ENCODE measurements around the gene SLC35D1.
A peak's percentile ranks its signal among the peaks of the same experiment; 100 is the strongest.

SLC35D1 gene

GRCh38 chr1:66993076-66993475 lies 60.9 kb downstream of the SLC35D1 start:
- Histone ChIP-seq H3K36me3 (peaks cover 34% of the 10 kb centered on the region), H3K27ac (no peak overlapping the region), H3K4me1 (ENCODE audit: control insufficient read depth in 1 of 2, insufficient read depth in 1 of 2, low read depth in 1 of 2, low read length in 1 of 2) (peaks cover 3 to 7% of the 10 kb centered on the region in 2 experiments), H3K4me3 (ENCODE audit: low read depth in 1 of 2, low read length in 1 of 2) (no peak overlapping the region), H3K27me3 (no peaks in the 10 kb centered on the region), H3K9me3 (no peaks in the 10 kb centered on the region)
- no peak for TF ChIP-seq CTCF (IDR thresholded peaks at IDR 0.05)

GRCh38 chr1:66985835-66986234 lies 68.1 kb downstream of the SLC35D1 start:
- Histone ChIP-seq H3K27ac (no peak overlapping the region), H3K9me3 (no peaks in the 10 kb centered on the region), H3K4me3 (ENCODE audit: low read depth in 1 of 2, low read length in 1 of 2) (no peak overlapping the region), H3K27me3 (no peaks in the 10 kb centered on the region), H3K4me1 (ENCODE audit: control insufficient read depth in 1 of 2, insufficient read depth in 1 of 2, low read depth in 1 of 2, low read length in 1 of 2) (peaks cover 3 to 5% of the 10 kb centered on the region in 2 experiments), H3K36me3 (peaks cover 97% of the 10 kb centered on the region)
- no peak for TF ChIP-seq CTCF (IDR thresholded peaks at IDR 0.05)

- no peak for TF ChIP-seq CTCF (IDR thresholded peaks at IDR 0.05)
- no peaks in the 10 kb centered on the region for H3K27me3 ChIP-seq
- peaks cover 97% of the 10 kb centered on the region for H3K36me3 ChIP-seq
- H3K27ac ChIP-seq, result peak overlapping the region; percentile 27
- no peak overlapping the region for H3K4me3 ChIP-seq (ENCODE audit: low read depth in 1 of 2, low read length in 1 of 2)
- H3K4me1 ChIP-seq (ENCODE audit: control insufficient read depth in 1 of 2, insufficient read depth in 1 of 2, low read depth in 1 of 2, low read length in 1 of 2), result peaks cover 3 to 5% of the 10 kb centered on the region in 2 experiments
- H3K9me3 ChIP-seq, result no peaks in the 10 kb centered on the region
Measured at GRCh38 chr1:66984491-66984890, 69.5 kb downstream of the SLC35D1 start.

GRCh38 chr1:66982561-66983260 lies 71.2 kb downstream of the SLC35D1 start:
- Histone ChIP-seq H3K36me3 (peaks cover 97% of the 10 kb centered on the region), H3K4me3 (ENCODE audit: low read depth in 1 of 2, low read length in 1 of 2) (no peak overlapping the region), H3K27me3 (no peaks in the 10 kb centered on the region), H3K27ac (peak overlapping the region; percentile 9), H3K4me1 (ENCODE audit: control insufficient read depth in 1 of 2, insufficient read depth in 1 of 2, low read depth in 1 of 2, low read length in 1 of 2) (peaks cover 3 to 5% of the 10 kb centered on the region in 2 experiments), H3K9me3 (no peaks in the 10 kb centered on the region)
- TF ChIP-seq CTCF (IDR thresholded peaks at IDR 0.05), result no peak

GRCh38 chr1:66981679-66982078 lies 72.3 kb downstream of the SLC35D1 start:
- Histone ChIP-seq H3K4me1 (ENCODE audit: control insufficient read depth in 1 of 2, insufficient read depth in 1 of 2, low read depth in 1 of 2, low read length in 1 of 2) (peaks cover 3 to 5% of the 10 kb centered on the region in 2 experiments), H3K4me3 (ENCODE audit: low read depth in 1 of 2, low read length in 1 of 2) (no peak overlapping the region), H3K36me3 (peaks cover 97% of the 10 kb centered on the region), H3K9me3 (no peaks in the 10 kb centered on the region), H3K27me3 (no peaks in the 10 kb centered on the region), H3K27ac (peak overlapping the region; percentile 58)
- TF ChIP-seq CTCF (IDR thresholded peaks at IDR 0.05), result no peak
